ENCODE data around the gene FBXL14. TPM values are rescaled to one million over a fixed set of nuclear protein-coding genes. Genes with fewer than 3 reads are reported as not detected.

Gene FBXL14
- total RNA-seq, 4 donors from 2014 or later: 10.9 to 16.4 (median 13.1) TPM

DNA sequence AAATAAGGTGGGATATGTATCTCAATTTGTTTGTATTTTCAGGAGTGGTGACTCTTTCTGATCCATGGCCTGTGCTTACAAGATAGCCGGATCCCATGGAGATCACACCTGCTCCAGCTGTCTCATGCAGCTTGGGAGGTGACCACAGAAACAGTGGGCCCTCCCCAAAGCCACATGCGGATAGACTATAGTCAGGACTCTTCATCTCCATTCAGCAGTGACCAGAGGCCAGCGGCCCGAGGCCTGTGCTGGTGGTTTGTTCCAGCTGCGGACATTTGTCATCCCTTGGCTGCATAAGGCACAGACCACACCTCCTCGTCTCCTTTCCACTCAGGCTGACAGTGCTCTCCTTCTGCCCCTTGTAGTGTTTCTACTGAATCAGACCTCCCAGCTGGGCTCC is 20.0 kb upstream of the FBXL14 start:
- Histone ChIP-seq H3K9me3 (no peaks in the 10 kb centered on the region), H3K27ac (no peak overlapping the region), H3K27me3 (no peaks in the 10 kb centered on the region), H3K36me3 (no peaks in the 10 kb centered on the region), H3K4me1 (no peaks in the 10 kb centered on the region), H3K4me3 (no peak overlapping the region)
- WGBS, 2 donors (ENCODE audit: low coverage in 1 of 2): 83 to 85% methylated on average over 5 of the region's 6 CpGs
- no peak for ATAC-seq
- no peak for TF ChIP-seq POLR2A (IDR thresholded peaks at IDR 0.05)
- TF ChIP-seq, protein P1, sequence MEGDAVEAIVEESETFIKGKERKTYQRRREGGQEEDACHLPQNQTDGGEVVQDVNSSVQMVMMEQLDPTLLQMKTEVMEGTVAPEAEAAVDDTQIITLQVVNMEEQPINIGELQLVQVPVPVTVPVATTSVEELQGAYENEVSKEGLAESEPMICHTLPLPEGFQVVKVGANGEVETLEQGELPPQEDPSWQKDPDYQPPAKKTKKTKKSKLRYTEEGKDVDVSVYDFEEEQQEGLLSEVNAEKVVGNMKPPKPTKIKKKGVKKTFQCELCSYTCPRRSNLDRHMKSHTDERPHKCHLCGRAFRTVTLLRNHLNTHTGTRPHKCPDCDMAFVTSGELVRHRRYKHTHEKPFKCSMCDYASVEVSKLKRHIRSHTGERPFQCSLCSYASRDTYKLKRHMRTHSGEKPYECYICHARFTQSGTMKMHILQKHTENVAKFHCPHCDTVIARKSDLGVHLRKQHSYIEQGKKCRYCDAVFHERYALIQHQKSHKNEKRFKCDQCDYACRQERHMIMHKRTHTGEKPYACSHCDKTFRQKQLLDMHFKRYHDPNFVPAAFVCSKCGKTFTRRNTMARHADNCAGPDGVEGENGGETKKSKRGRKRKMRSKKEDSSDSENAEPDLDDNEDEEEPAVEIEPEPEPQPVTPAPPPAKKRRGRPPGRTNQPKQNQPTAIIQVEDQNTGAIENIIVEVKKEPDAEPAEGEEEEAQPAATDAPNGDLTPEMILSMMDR (IDR thresholded peaks at IDR 0.05): no peak
- no peak for TF ChIP-seq POLR2AphosphoS5 (IDR thresholded peaks at IDR 0.05)
- TF ChIP-seq EP300 (IDR thresholded peaks at IDR 0.05): no peak

DNA sequence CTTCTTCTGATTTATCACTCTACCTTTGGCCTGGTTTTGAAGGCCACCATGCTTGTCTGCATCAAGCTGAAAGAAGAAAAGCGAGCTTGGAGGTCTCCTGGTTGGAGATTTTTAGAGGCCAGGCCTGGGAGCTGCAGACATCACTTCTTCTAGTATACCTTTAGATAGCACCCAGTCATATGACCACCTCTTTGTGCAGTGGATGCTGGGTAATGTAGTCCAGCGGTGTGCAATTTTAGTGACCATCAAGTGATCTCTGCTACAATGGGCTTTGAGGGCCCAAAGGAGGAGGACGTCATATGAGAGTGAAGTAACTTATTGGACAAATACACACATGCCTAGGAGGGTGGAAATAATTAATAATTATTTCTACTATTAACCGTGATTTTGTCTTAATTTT is 19.5 kb upstream of the FBXL14 start:
- no peak for ATAC-seq
- 94 to 98% methylated on average over 3 to 4 of the region's 4 CpGs for WGBS, 2 donors (ENCODE audit: low coverage in 1 of 2)
- TF ChIP-seq POLR2AphosphoS5 (IDR thresholded peaks at IDR 0.05) (no peak), EP300 (IDR thresholded peaks at IDR 0.05) (no peak), POLR2A (IDR thresholded peaks at IDR 0.05) (no peak)
- TF ChIP-seq, protein P1 (IDR thresholded peaks at IDR 0.05): no peak
- H3K27ac ChIP-seq: no peak overlapping the region
- peaks cover 0 to 5% (median 4%) of the 10 kb centered on the region in 3 donors for H3K4me1 ChIP-seq
- no peaks in the 10 kb centered on the region for H3K36me3 ChIP-seq
- no peaks in the 10 kb centered on the region for H3K9me3 ChIP-seq
- no peak overlapping the region for H3K4me3 ChIP-seq
- H3K27me3 ChIP-seq: no peaks in the 10 kb centered on the region

DNA sequence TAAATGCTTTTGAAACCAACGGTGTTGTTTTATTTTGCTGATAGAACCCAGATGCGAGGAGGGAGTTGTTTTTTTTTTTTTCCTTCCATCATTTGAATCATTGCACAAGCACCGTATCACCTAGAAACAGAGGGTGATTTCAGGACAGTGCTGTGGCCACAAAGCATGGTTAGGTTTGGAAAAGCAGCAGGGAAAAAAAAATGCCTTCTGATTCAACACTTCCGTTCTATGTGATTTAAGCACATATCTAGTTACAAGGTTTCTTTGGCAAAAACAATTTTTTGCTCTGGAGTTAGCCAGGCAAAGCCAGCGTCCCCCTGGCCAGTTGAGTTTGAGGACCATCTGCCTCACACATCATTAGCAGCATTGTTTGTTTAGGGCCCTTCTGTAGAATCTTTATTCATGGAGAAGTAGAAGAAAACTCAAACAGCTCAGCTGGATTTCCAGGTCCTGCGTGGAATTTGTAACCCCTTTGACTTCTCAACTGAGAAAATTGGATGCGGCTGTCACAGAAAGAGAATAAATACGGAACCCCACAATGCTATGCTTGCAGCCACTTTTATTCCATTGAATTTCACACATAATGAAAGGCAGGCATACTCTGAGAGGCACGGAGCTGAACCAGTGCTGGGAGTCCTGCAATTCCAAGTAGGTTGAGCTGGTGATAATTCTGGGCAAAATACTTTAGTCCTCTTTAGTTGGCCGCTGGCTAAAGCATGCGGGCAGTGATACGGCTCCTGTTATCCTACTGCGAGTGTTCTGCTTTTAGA is 17.6 kb upstream of the FBXL14 start:
- peaks cover 0 to 21% (median 5%) of the 10 kb centered on the region in 3 donors for H3K4me1 ChIP-seq
- WGBS, 2 donors (ENCODE audit: low coverage in 1 of 2): 66 to 76% methylated on average over 7 to 12 of the region's 13 CpGs
- no peak overlapping the region for H3K4me3 ChIP-seq

DNA sequence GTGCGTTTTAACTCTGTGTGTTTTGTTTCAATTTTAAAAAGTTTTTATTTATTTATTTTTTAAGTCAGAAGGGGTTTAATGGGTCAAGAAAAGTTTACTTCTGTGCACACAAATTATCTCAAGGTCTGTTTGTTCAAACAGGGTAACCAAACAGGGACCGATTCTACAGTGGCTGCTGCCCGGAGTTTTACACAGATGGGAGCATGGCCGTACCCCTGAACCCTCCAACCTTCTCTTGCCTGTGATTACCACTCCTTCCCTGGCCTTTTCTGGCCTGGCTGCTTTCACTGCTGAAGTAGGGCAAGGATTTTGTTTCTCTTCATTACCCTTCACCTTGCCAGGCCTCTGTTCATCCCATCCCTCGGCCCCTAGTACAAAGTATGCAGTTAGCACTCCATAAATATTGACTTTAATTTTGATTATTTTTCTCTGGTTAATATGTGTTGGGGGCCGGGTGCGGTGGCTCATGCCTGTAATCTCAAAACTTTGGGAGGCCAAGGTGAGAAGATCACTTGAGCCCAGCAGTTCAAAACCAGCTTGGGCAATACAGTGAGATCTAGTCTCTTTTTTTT is 15.8 kb upstream of the FBXL14 start:
- H3K4me3 ChIP-seq: no peak overlapping the region
- H3K27ac ChIP-seq: no peak overlapping the region
- H3K4me1 ChIP-seq: peaks cover 0 to 39% (median 16%) of the 10 kb centered on the region in 3 donors
- H3K36me3 ChIP-seq: no peaks in the 10 kb centered on the region
- no peaks in the 10 kb centered on the region for H3K9me3 ChIP-seq
- no peak for ATAC-seq
- 93 to 96% methylated on average over 4 to 7 of the region's 7 CpGs for WGBS, 2 donors (ENCODE audit: low coverage in 1 of 2)
- TF ChIP-seq EP300 (IDR thresholded peaks at IDR 0.05): no peak
- TF ChIP-seq POLR2AphosphoS5 (IDR thresholded peaks at IDR 0.05): no peak
- no peak for TF ChIP-seq POLR2A (IDR thresholded peaks at IDR 0.05)
- TF ChIP-seq, protein P1 (IDR thresholded peaks at IDR 0.05): no peak
- no peaks in the 10 kb centered on the region for H3K27me3 ChIP-seq

More for the DNA sequence above, 17.6 kb upstream of the FBXL14 start:
- Histone ChIP-seq H3K27me3 (no peaks in the 10 kb centered on the region), H3K9me3 (no peaks in the 10 kb centered on the region), H3K27ac (peak overlapping the region in 3 of 4 donors; percentile 12 to 53 (median 33)), H3K36me3 (no peaks in the 10 kb centered on the region)
- ATAC-seq: peak; percentile 49
- TF ChIP-seq EP300 (IDR thresholded peaks at IDR 0.05) (no peak), POLR2A (IDR thresholded peaks at IDR 0.05) (no peak), POLR2AphosphoS5 (IDR thresholded peaks at IDR 0.05) (no peak)
- TF ChIP-seq, protein P1 (IDR thresholded peaks at IDR 0.05): no peak

All from gastroesophageal sphincter (tissue), 4 donors.